Heart left ventricle (tissue), 16 donors: ENCODE results near the gene LMCD1. TPM values are rescaled to one million over a fixed set of nuclear protein-coding genes. Genes with fewer than 3 reads are reported as not detected.

Experiments
- ATAC-seq, 4 donors: fragments of 200-7000 bp; cut with Tn5 transposase; one replicate each; pipeline ENCODE4 v1.9.1; 2020 to 2022; ENCODE audit warnings: moderate library complexity in 4 of 4, mild to moderate bottlenecking in 3 of 4, moderate number of reproducible peaks in 1 of 4
- DNase-seq, 5 donors: peaks; one replicate each; pipeline ENCODE4 v3.0.0-alpha.2; 2020
- H3K27ac ChIP-seq, 12 donors: fragments of 200-600 bp; sonication (generic) in 4 of 12; one replicate each; pipeline versions ENCODE4 v1.5.0 to v1.8.0; 2016 to 2022; ENCODE audit warnings: mild to moderate bottlenecking in 2 of 12
- H3K27me3 ChIP-seq, 9 donors: fragments of 200-600 bp; sonication (generic) in 2 of 9; one replicate each; pipeline versions ENCODE4 v1.5.1 to v1.8.0; 2016 to 2022; ENCODE audit warnings: mild to moderate bottlenecking in 3 of 9
- H3K36me3 ChIP-seq, 9 donors: fragments of 200-600 bp; sonication (generic) in 2 of 9; one replicate each; pipeline versions ENCODE4 v1.5.0 to v1.8.0; 2018 to 2022; ENCODE audit warnings: mild to moderate bottlenecking in 2 of 9
- H3K4me1 ChIP-seq, 12 donors: fragments of 200-600 bp; sonication (generic) in 4 of 12; one replicate each; pipeline versions ENCODE4 v1.5.0 to v1.8.0; 2016 to 2022; ENCODE audit warnings: mild to moderate bottlenecking in 3 of 12
- H3K4me3 ChIP-seq, 12 donors: fragments of 200-600 bp; sonication (generic) in 4 of 12; one replicate each; pipeline versions ENCODE4 v1.5.0 to v1.8.0; 2017 to 2022; ENCODE audit warnings: mild to moderate bottlenecking in 9 of 12, moderate library complexity in 4 of 12
- H3K9me3 ChIP-seq, 12 donors: fragments of 200-600 bp; sonication (generic) in 4 of 12; one replicate each; pipeline versions ENCODE4 v1.5.0 to v1.8.0; 2016 to 2022; ENCODE audit warnings: mild to moderate bottlenecking in 1 of 12
- POLR2A ChIP-seq, 2 donors: fragments of 450-650 bp; IDR thresholded peaks; one replicate each; pipeline ENCODE4 v1.6.1; 2017; ENCODE audit warnings: antibody characterized with exemption in 2 of 2, mild to moderate bottlenecking in 2 of 2, moderate library complexity in 2 of 2
- WGBS, 4 donors: extraction: QIAGEN DNeasy Blood & Tissue Kit in 2 of 4; methylation state at CpG; one replicate each; pipeline versions ENCODE4 v1.1.5 to v1.1.7; 2013 to 2018; 5-methylcytosine and 5-hydroxymethylcytosine counted together
- intact Hi-C, 10 donors: fragments of 100-400 bp; cut with DNase I; formaldehyde crosslinking; loops; one replicate each; pipeline versions ENCODE4 v1.11.1 to v1.14.2; 2022
- polyA plus RNA-seq, 2 donors: library from polyadenylated mRNA; stranded (reverse); fragments of 200-250 nt; gene quantifications; one replicate each; pipeline ENCODE4 v1.2.3, GENCODE V29; 2013
- total RNA-seq, 9 donors: library from RNA; depleted of rRNA in 2 of 9; stranded (reverse); fragments of >200 nt in 2 of 9; fragmentation: NEBNext Ultra II Directional in 3 of 9; extraction: Animal tissue kit (Norgen Biotek cat#: 25700) in 3 of 9; gene quantifications; one replicate each; pipeline versions ENCODE4 v1.1.0 to v1.2.4, GENCODE V29; 2016 to 2023
- TF ChIP-seq, protein P1 (sequence below), 12 donors: fragments of 200-600 bp; sonication (generic) in 4 of 12; IDR thresholded peaks; one replicate each; pipeline versions ENCODE4 v1.5.0 to v1.8.0; 2018 to 2022; ENCODE audit warnings: antibody characterized with exemption in 12 of 12, mild to moderate bottlenecking in 5 of 12
- donor health status: ischemic (EF 13 %, LVEDD 7.1; RV severe dilation, severe dysfunction).
- donor health status: healthy with polysubstance abuse.
- donor health status: DM: no; HTN: yes; CAD: no.
- donor health status: DM: no; HTN: no; CAD: no.
- donor health status: ischemic (EF 25% LVEDD 6.9; RV normal size, moderate dysfunction).
- donor health status: ischemic (EF 25% LVEDD 5.7; RV mildly dilated, moderate dysfunction).
- donor health status: healthy.
- donor health status: DM: yes; HTN: yes; CAD: no.
- donor health status: ischemic (EF 35%, LVEDD 5.7; RV mildly dilated, moderate dysfunction).
- donor health status: nonischemic (EF 11% LVEDD 7.7; RV severe dilation, severe dysfunction).
- donor health status: DM: yes; HTN: yes; CAD: no.
- donor health status: PGD.
- donor health status: ischemic (EF 29% LVEDD 5.4; RV normal size, mild dysfunction).
- donor health status: nonischemic (EF 23%, LVEDD 6.1; RV moderate dilation, normal function).

The LMCD1 gene
- total and polyA plus RNA-seq, 11 donors, result 34.9 to 661 (median 54.6) TPM

DNA sequence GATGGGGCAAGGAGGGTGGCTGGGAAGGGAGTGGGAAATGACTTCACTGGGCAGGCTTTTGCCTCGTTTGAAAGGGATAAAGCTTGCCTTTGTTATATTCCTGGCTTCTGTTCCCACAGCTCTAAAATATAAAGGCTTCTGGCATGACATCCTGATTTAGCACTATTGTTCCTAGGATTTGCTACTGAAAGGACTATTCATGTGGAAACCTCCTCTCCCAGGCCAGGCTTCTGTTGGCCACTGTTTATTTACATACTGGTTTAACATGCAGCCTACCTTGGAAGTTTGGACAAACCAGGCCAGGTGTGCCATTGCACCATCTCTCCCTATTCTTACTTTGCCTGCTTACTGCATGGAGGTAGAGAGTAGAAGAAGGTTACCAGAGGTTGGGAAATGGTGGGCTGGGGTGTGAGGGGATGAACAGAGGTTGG, 2.4 kb upstream of the LMCD1 start:
- Histone ChIP-seq H3K27me3 (no peaks in the 10 kb centered on the region), H3K9me3 (no peaks in the 10 kb centered on the region), H3K36me3 (no peaks in the 10 kb centered on the region), H3K4me1 (peaks cover 0 to 55% (median 36%) of the 10 kb centered on the region in 12 donors), H3K4me3 (no peak overlapping the region), H3K27ac (peak overlapping the region; percentile 51 to 97 (median 90))
- WGBS, 4 donors, result 9 to 28% (median 16%) methylated on average over 1 of the region's 1 CpG
- ATAC-seq, result peak in 1 of 4 donors; percentile 13
- intact Hi-C loops, result loop anchor here in 2 of 10 donors (10.0 kb wide), 1 partner anchor 54 kb away; no protein-coding TSS in a partner anchor
- peak in 1 of 5 donors; percentile 50 for DNase-seq
- TF ChIP-seq, protein P1, sequence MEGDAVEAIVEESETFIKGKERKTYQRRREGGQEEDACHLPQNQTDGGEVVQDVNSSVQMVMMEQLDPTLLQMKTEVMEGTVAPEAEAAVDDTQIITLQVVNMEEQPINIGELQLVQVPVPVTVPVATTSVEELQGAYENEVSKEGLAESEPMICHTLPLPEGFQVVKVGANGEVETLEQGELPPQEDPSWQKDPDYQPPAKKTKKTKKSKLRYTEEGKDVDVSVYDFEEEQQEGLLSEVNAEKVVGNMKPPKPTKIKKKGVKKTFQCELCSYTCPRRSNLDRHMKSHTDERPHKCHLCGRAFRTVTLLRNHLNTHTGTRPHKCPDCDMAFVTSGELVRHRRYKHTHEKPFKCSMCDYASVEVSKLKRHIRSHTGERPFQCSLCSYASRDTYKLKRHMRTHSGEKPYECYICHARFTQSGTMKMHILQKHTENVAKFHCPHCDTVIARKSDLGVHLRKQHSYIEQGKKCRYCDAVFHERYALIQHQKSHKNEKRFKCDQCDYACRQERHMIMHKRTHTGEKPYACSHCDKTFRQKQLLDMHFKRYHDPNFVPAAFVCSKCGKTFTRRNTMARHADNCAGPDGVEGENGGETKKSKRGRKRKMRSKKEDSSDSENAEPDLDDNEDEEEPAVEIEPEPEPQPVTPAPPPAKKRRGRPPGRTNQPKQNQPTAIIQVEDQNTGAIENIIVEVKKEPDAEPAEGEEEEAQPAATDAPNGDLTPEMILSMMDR (IDR thresholded peaks at IDR 0.05), result no peak
- TF ChIP-seq POLR2A (IDR thresholded peaks at IDR 0.05), result no peak

DNA sequence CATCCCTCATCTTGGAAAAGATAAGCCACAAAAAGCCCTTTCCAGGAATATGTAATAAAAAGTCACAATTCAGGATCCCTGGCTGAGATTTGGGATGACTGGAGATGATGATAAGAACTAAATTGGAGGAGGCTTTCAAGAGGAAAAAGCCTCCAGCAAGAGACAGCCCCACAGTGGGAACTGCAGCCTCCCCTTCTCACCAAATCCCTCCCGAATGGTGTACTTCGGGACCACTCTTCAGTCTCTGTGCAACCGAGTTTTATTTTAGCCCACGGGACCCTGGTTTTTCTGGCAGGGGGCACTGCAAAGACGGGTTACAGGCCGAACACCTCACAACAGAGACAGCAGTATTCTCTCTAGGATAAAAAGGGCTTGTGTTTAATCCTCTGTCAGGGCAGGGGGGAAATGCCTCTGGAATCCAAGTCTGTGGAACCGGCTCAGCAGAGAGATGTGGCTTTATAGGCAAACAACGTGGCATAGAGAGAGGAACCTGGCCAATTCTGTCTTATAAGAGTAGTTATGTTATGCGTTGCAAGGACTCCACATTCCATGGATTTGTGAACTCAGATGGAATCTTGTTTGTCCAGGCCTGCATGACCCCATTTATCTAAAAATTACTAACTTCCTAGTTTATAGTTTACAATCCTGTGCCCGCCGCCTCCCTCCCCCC, 1.2 kb upstream of the LMCD1 start:
- DNase-seq (no peak), ATAC-seq (no peak)
- Histone ChIP-seq H3K36me3 (peaks cover 0 to 3% (median 0%) of the 10 kb centered on the region in 9 donors), H3K4me1 (peaks cover under 1 to 68% (median 48%) of the 10 kb centered on the region in 12 donors), H3K9me3 (no peaks in the 10 kb centered on the region), H3K27me3 (no peaks in the 10 kb centered on the region), H3K27ac (peak overlapping the region; percentile 82 to 97 (median 93)), H3K4me3 (peak overlapping the region in 9 of 12 donors; percentile 53 to 73 (median 61))
- TF ChIP-seq POLR2A (IDR thresholded peaks at IDR 0.05), result no peak
- TF ChIP-seq, protein P1 (IDR thresholded peaks at IDR 0.05), result no peak
- intact Hi-C loops, result loop anchor here in 7 of 10 donors (5.0 to 10.0 kb wide), 4 partner anchors 53 to 58 kb away; no protein-coding TSS in a partner anchor
- 29 to 40% (median 35%) methylated on average over 11 of the region's 11 CpGs for WGBS, 4 donors

DNA sequence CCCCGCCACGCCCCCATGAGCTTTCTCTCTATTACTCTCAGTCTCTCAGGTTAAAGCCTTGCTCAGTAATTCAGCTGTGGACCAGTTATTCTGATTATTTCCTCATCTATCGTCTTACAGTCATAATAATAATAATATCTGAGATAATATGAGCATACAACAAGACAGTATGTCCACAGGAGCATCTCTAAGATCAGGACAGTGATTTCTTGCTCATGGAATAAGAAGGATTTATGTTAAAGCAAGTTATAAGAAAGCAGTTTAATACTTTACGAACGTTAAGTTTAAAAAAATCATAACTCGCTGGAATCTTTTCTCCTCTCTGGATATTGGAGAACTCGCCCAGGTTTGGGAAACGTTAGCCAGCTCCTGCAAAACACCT, 643 bp upstream of the LMCD1 start:
- ATAC-seq (no peak), DNase-seq (no peak)
- peaks cover 0 to 3% (median 0%) of the 10 kb centered on the region in 9 donors for H3K36me3 ChIP-seq
- H3K4me3 ChIP-seq, result peak overlapping the region; percentile 35 to 73 (median 58)
- WGBS, 4 donors, result 6 to 8% (median 7%) methylated on average over 8 of the region's 8 CpGs
- intact Hi-C loops, result loop anchor here in 7 of 10 donors (5.0 to 10.0 kb wide), 4 partner anchors 54 to 59 kb away; no protein-coding TSS in a partner anchor
- H3K27ac ChIP-seq, result peak overlapping the region; percentile 82 to 97 (median 93)
- H3K27me3 ChIP-seq, result no peaks in the 10 kb centered on the region
- no peak for TF ChIP-seq POLR2A (IDR thresholded peaks at IDR 0.05)
- TF ChIP-seq, protein P1 (IDR thresholded peaks at IDR 0.05), result no peak
- no peaks in the 10 kb centered on the region for H3K9me3 ChIP-seq
- H3K4me1 ChIP-seq, result peaks cover 5 to 73% (median 53%) of the 10 kb centered on the region in 12 donors

DNA sequence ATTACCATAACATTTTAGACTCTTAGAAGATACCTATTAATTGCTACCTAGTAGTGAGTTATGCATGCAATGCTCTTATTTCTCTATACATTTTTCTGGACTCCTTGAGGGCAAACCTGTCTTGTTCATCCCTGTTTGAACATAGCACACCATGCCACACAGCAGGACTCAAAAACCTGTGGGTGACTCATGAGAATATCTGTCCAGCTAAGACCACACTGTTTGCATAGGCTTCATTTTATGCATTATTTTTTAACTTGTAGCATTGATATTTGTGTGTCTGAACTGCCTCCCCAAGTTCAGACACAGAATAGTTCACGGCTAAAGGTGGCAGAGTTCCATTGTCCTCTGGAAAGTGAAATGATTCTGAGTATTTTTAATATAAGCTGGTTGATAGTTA, 1.8 kb downstream of the LMCD1 start:
- Histone ChIP-seq H3K4me3 (peak overlapping the region in 11 of 12 donors; percentile 1 to 73 (median 48)), H3K27me3 (no peaks in the 10 kb centered on the region), H3K27ac (peak overlapping the region in 11 of 12 donors; percentile 70 to 88 (median 81)), H3K9me3 (no peaks in the 10 kb centered on the region), H3K4me1 (peaks cover 8 to 94% (median 76%) of the 10 kb centered on the region in 12 donors), H3K36me3 (peaks cover 0 to 10% (median 3%) of the 10 kb centered on the region in 9 donors)
- WGBS, 4 donors, result 29 to 76% (median 47%) methylated on average over 1 of the region's 1 CpG
- no peak for TF ChIP-seq POLR2A (IDR thresholded peaks at IDR 0.05)
- TF ChIP-seq, protein P1 (IDR thresholded peaks at IDR 0.05), result no peak
- DNase-seq (no peak), ATAC-seq (no peak)
- intact Hi-C loops, result loop anchor here in 7 of 10 donors (5.0 to 10.0 kb wide), 4 partner anchors 54 to 61 kb away; no protein-coding TSS in a partner anchor
